Large intestine (tissue), 12 donors: Measurements from ENCODE around the gene RNF144B. TPM values are rescaled to one million over a fixed set of nuclear protein-coding genes. Genes with fewer than 3 reads are reported as not detected.

Experiments
- DNase-seq, 2 donors: peaks; one replicate each; pipeline versions ENCODE4 v3.0.0 to v3.0.0-alpha.2; 2013
- H3K27ac ChIP-seq: one replicate; pipeline ENCODE4 v1.5.1; 2013; ENCODE audit warnings: low read length
- H3K27me3 ChIP-seq: 2 replicates; pipeline ENCODE4 v1.6.1; 2013; ENCODE audit warnings: low read length; ENCODE audit not compliant: control insufficient read depth, insufficient read depth
- H3K36me3 ChIP-seq: 2 replicates; pipeline ENCODE4 v1.6.1; 2013; ENCODE audit warnings: low read length; ENCODE audit not compliant: control insufficient read depth, insufficient read depth
- H3K4me1 ChIP-seq: one replicate; pipeline ENCODE4 v1.6.1; 2013; ENCODE audit warnings: low read length; ENCODE audit not compliant: control insufficient read depth, insufficient read depth
- H3K4me3 ChIP-seq: one replicate; pipeline ENCODE4 v1.5.1; 2013; ENCODE audit warnings: low read length
- H3K9me3 ChIP-seq: one replicate; pipeline ENCODE4 v1.6.1; 2013; ENCODE audit warnings: mild to moderate bottlenecking, low read depth, low read length, moderate library complexity; ENCODE audit not compliant: control insufficient read depth
- WGBS: methylation state at CpG from one replicate; pipeline ENCODE4 v1.1.5; 2013; ENCODE audit warnings: low lambda C conversion rate; ENCODE audit not compliant: insufficient coverage; 5-methylcytosine and 5-hydroxymethylcytosine counted together
- long read RNA-seq, 11 donors: transcript quantifications; one replicate each; lab custom pipeline, GENCODE V29; 2026
- polyA plus RNA-seq: library from polyadenylated mRNA; unstranded; fragments of 120-200 nt; gene quantifications from one replicate; pipeline ENCODE4 v1.2.1, GENCODE V29; 2013

The RNF144B gene
- polyA plus RNA-seq, result 2.0 TPM
- long read RNA-seq, donor 1, full-length matches to known transcripts, result 1 of 1 reads
- long read RNA-seq, donor 1, partial matches to known transcripts, result 0 of 1 reads
- long read RNA-seq, donor 1, other reads (novel, unspliced or antisense), result 0 of 1 reads
- long read RNA-seq, donor 2, result 0 reads
- long read RNA-seq, donor 3, result 0 reads
- long read RNA-seq, donor 4, result 0 reads
- long read RNA-seq, donor 5, result 0 reads
- long read RNA-seq, donor 6, result 0 reads
- long read RNA-seq, donor 7, result 0 reads
- long read RNA-seq, donor 8, result 0 reads
- long read RNA-seq, donor 9, result 0 reads
- long read RNA-seq, donor 10, result 0 reads
- long read RNA-seq, donor 11, result 0 reads

- H3K4me1 ChIP-seq, result peaks cover 5% of the 10 kb centered on the region
- H3K4me3 ChIP-seq, result peak within 1 kb of the TSS; percentile 69
- H3K36me3 ChIP-seq, result no peaks in the 10 kb centered on the region
- H3K27me3 ChIP-seq, result peaks cover 3% of the 10 kb centered on the region
- H3K9me3 ChIP-seq, result no peaks in the 10 kb centered on the region
- DNase-seq, result peak; percentile 74 to 84
- H3K27ac ChIP-seq, result peak within 1 kb of the TSS; percentile 42
- WGBS, result no CpG with 5 or more reads among the region's 40 CpGs
Observed at GRCh38 chr6:18387061-18387721, at the start of gene RNF144B. RNF144B (plus strand) TSS chr6:18387350; CDS start chr6:18399535, 12,185 bp downstream.

GRCh38 chr6:18339599-18339998 lies 47.6 kb upstream of the RNF144B start:
- no peak for DNase-seq
- no peaks in the 10 kb centered on the region for H3K36me3 ChIP-seq
- H3K27ac ChIP-seq, result no peak overlapping the region
- H3K4me3 ChIP-seq, result no peak overlapping the region
- H3K4me1 ChIP-seq, result no peaks in the 10 kb centered on the region
- no peaks in the 10 kb centered on the region for H3K27me3 ChIP-seq
- no peaks in the 10 kb centered on the region for H3K9me3 ChIP-seq
- WGBS, result no CpG with 5 or more reads among the region's 1 CpG

- Histone ChIP-seq H3K9me3 (no peaks in the 10 kb centered on the region), H3K36me3 (no peaks in the 10 kb centered on the region), H3K4me3 (no peak overlapping the region), H3K4me1 (no peaks in the 10 kb centered on the region), H3K27me3 (no peaks in the 10 kb centered on the region), H3K27ac (no peak overlapping the region)
- WGBS, result 100% methylated on average over 2 of the region's 7 CpGs
- DNase-seq, result no peak
Observed at GRCh38 chr6:18340781-18341551, 46.2 kb upstream of the RNF144B start.

- Histone ChIP-seq H3K36me3 (no peaks in the 10 kb centered on the region), H3K27ac (no peak overlapping the region), H3K4me1 (no peaks in the 10 kb centered on the region), H3K4me3 (no peak overlapping the region), H3K27me3 (no peaks in the 10 kb centered on the region), H3K9me3 (no peaks in the 10 kb centered on the region)
- WGBS, result no CpG with 5 or more reads among the region's 3 CpGs
- DNase-seq, result no peak
Observed at GRCh38 chr6:18342223-18342622, 44.9 kb upstream of the RNF144B start.

- WGBS, result no CpG with 5 or more reads among the region's 2 CpGs
- Histone ChIP-seq H3K4me3 (no peak overlapping the region), H3K27ac (no peak overlapping the region), H3K36me3 (no peaks in the 10 kb centered on the region), H3K9me3 (no peaks in the 10 kb centered on the region), H3K27me3 (no peaks in the 10 kb centered on the region), H3K4me1 (no peaks in the 10 kb centered on the region)
- DNase-seq, result no peak
Observed at GRCh38 chr6:18343741-18344140, 43.4 kb upstream of the RNF144B start.

- WGBS, result 83% methylated on average over 1 of the region's 4 CpGs
- no peak overlapping the region for H3K27ac ChIP-seq
- no peaks in the 10 kb centered on the region for H3K4me1 ChIP-seq
- H3K27me3 ChIP-seq, result peaks cover 8% of the 10 kb centered on the region
- no peaks in the 10 kb centered on the region for H3K36me3 ChIP-seq
- H3K4me3 ChIP-seq, result no peak overlapping the region
- DNase-seq, result no peak
- no peaks in the 10 kb centered on the region for H3K9me3 ChIP-seq
Observed at GRCh38 chr6:18347021-18347577, 40.1 kb upstream of the RNF144B start.

GRCh38 chr6:18347866-18348265 lies 39.3 kb upstream of the RNF144B start:
- Histone ChIP-seq H3K36me3 (no peaks in the 10 kb centered on the region), H3K9me3 (no peaks in the 10 kb centered on the region)
- WGBS, result no CpG with 5 or more reads among the region's 2 CpGs

GRCh38 chr6:18349386-18349785 lies 37.8 kb upstream of the RNF144B start:
- no peaks in the 10 kb centered on the region for H3K36me3 ChIP-seq
- H3K9me3 ChIP-seq, result no peaks in the 10 kb centered on the region
- H3K4me3 ChIP-seq, result no peak overlapping the region
- H3K27me3 ChIP-seq, result peaks cover 8% of the 10 kb centered on the region
- DNase-seq, result no peak
- no peak overlapping the region for H3K27ac ChIP-seq
- no peaks in the 10 kb centered on the region for H3K4me1 ChIP-seq

More at GRCh38 chr6:18347866-18348265, 39.3 kb upstream of the RNF144B start:
- Histone ChIP-seq H3K4me3 (no peak overlapping the region), H3K4me1 (no peaks in the 10 kb centered on the region), H3K27me3 (peaks cover 8% of the 10 kb centered on the region), H3K27ac (no peak overlapping the region)
- DNase-seq, result no peak

- H3K36me3 ChIP-seq, result no peaks in the 10 kb centered on the region
- H3K4me1 ChIP-seq, result no peaks in the 10 kb centered on the region
- H3K9me3 ChIP-seq, result no peaks in the 10 kb centered on the region
- H3K27me3 ChIP-seq, result peaks cover 8% of the 10 kb centered on the region
- H3K27ac ChIP-seq, result no peak overlapping the region
- no peak overlapping the region for H3K4me3 ChIP-seq
- WGBS, result no CpG with 5 or more reads among the region's 4 CpGs
- no peak for DNase-seq
Observed at GRCh38 chr6:18350271-18350670, 36.9 kb upstream of the RNF144B start.

GRCh38 chr6:18350712-18351111 lies 36.4 kb upstream of the RNF144B start:
- Histone ChIP-seq H3K27me3 (peaks cover 8% of the 10 kb centered on the region), H3K27ac (no peak overlapping the region), H3K4me1 (no peaks in the 10 kb centered on the region), H3K4me3 (no peak overlapping the region), H3K36me3 (no peaks in the 10 kb centered on the region), H3K9me3 (no peaks in the 10 kb centered on the region)
- WGBS, result 80% methylated on average over 1 of the region's 3 CpGs
- no peak for DNase-seq
